ENCODE data around the gene ZNF804B. TPM values are rescaled to one million over a fixed set of nuclear protein-coding genes. Genes with fewer than 3 reads are reported as not detected.

Gene ZNF804B
- total and polyA plus RNA-seq, 2 of the 4 experiments (the other 2 are of a cell fraction), result not detected

- DNase-seq, result no peak
- intact Hi-C loops (cut with micrococcal nuclease), result no loop called here
- Histone ChIP-seq H2BK5ac (ENCODE audit: low read depth, low read length, poor library complexity, severe bottlenecking) (no peak overlapping the region), H3K27me3 (ENCODE audit: control insufficient read depth, insufficient read depth, low read length) (no peaks in the 10 kb centered on the region), H3K9me3 (ENCODE audit: control insufficient read depth, insufficient read depth, low read length) (peaks cover 2% of the 10 kb centered on the region), H4K91ac (ENCODE audit: insufficient read depth, low read depth, low read length) (no peak overlapping the region), H2AK5ac (ENCODE audit: low read depth, low read length) (no peak overlapping the region), H3K79me1 (ENCODE audit: low read depth in 1 of 2, low read length in 2 of 2) (no peaks in the 10 kb centered on the region), H2BK15ac (ENCODE audit: low read depth, low read length) (no peak overlapping the region), H4K5ac (ENCODE audit: low read depth, low read length) (no peak overlapping the region), H2BK120ac (ENCODE audit: low read depth, low read length) (no peak overlapping the region), H3K4ac (ENCODE audit: low read depth, low read length) (no peak overlapping the region), H3K14ac (replicated peaks; ENCODE audit: low read depth, low read length) (no peak overlapping the region), H2AK9ac (replicated peaks; ENCODE audit: low read depth, low read length, poor library complexity) (no peak overlapping the region), H2BK20ac (ENCODE audit: low read depth, low read length) (no peak overlapping the region), H4K8ac (ENCODE audit: low read depth in 2 of 2, low read length in 2 of 2) (no peak overlapping the region), H2AFZ (replicated peaks; ENCODE audit: low read length, poor library complexity) (no peak overlapping the region), H3K4me1 (ENCODE audit: control insufficient read depth, insufficient read depth, low read length) (no peaks in the 10 kb centered on the region), H3K4me2 (ENCODE audit: low read depth, low read length) (no peak overlapping the region), H4K20me1 (ENCODE audit: insufficient read depth, low read length) (no peaks in the 10 kb centered on the region), H3K27ac (ENCODE audit: insufficient read depth, low read length) (no peak overlapping the region), H3K18ac (ENCODE audit: low read depth, low read length) (no peak overlapping the region), H3K23ac (ENCODE audit: low read depth, low read length) (no peak overlapping the region), H3K36me3 (ENCODE audit: control insufficient read depth, insufficient read depth, low read length) (no peaks in the 10 kb centered on the region), H3K9me1 (ENCODE audit: insufficient read depth, low read length) (no peaks in the 10 kb centered on the region), H3K9ac (ENCODE audit: low read depth, low read length) (no peak overlapping the region), H3K4me3 (ENCODE audit: insufficient read depth, low read depth, low read length) (no peak overlapping the region), H3K56ac (ENCODE audit: extremely low read depth, insufficient read depth, low read length) (no peak overlapping the region)
- no TSS peak for BruUV-seq (replicated peaks)
- POLR2A ChIA-PET (ENCODE audit: unreplicated experiment), result no interaction called here
- CTCF ChIA-PET, result no interaction called here
- in situ Hi-C loops (cut with MboI; ENCODE audit: low sequenced_read_pairs), result no loop called here
- ATAC-seq (ENCODE audit: low read depth), result no peak
- dilution Hi-C loops (cut with HindIII; ENCODE audit: low sequenced_read_pairs, unreplicated experiment), result no loop called here
- TF ChIP-seq RAD21 (IDR thresholded peaks at IDR 0.05; ENCODE audit: low read length), result no peak
- TF ChIP-seq FOS (IDR thresholded peaks at IDR 0.05; ENCODE audit: low read depth, low read length), result no peak
- no peak for TF ChIP-seq CEBPB (IDR thresholded peaks at IDR 0.05; ENCODE audit: low read depth, low read length)
- no peak for TF ChIP-seq MXI1 (IDR thresholded peaks at IDR 0.05; ENCODE audit: borderline replicate concordance, low read depth, low read length)
These were observed 553.1 kb downstream of the ZNF804B start for GRCh38 chr7:89312551-89312950.
